Omental fat pad (tissue), 4 donors: Measurements from ENCODE around the gene OBSCN. TPM values are rescaled to one million over a fixed set of nuclear protein-coding genes. Genes with fewer than 3 reads are reported as not detected.

ENCODE experiments used
- ATAC-seq: fragments of 150-250 bp; one replicate; pipeline ENCODE4 v1.9.1; 2016; ENCODE audit warnings: mild to moderate bottlenecking, moderate library complexity; ENCODE audit not compliant: low FRiP score
- DNase-seq: peaks from one replicate; pipeline ENCODE4 v3.0.0-alpha.2; 2019; ENCODE audit warnings: low spot score
- CTCF ChIP-seq, 3 donors: fragments of 450-650 bp; IDR thresholded peaks; one replicate each; pipeline ENCODE4 v1.5.1; 2016 to 2017; ENCODE audit warnings: antibody characterized with exemption in 3 of 3, mild to moderate bottlenecking in 3 of 3, moderate library complexity in 2 of 3
- total RNA-seq, 4 donors: library from RNA; depleted of rRNA; stranded (reverse); fragments of >200 nt; gene quantifications; one replicate each; pipeline ENCODE4 v1.1.0, GENCODE V29; 2016

Gene OBSCN
- total RNA-seq, 4 donors from 2014 or later = 5.4 to 26.0 (median 9.7) TPM

- ATAC-seq = no peak
- no peak for TF ChIP-seq CTCF (IDR thresholded peaks at IDR 0.05)
- no peak for DNase-seq
These were observed 192.4 kb downstream of the OBSCN start for GRCh38 chr1:228400237-228400651.

GRCh38 chr1:228400692-228401454, 193.0 kb downstream of the OBSCN start:
- DNase-seq (no peak), ATAC-seq (no peak)
- TF ChIP-seq CTCF (IDR thresholded peaks at IDR 0.05) = no peak

- TF ChIP-seq CTCF (IDR thresholded peaks at IDR 0.05) = no peak
- ATAC-seq = no peak
- DNase-seq = no peak
These were observed 194.2 kb downstream of the OBSCN start for GRCh38 chr1:228401782-228402640.

GRCh38 chr1:228402641-228403025, 194.8 kb downstream of the OBSCN start:
- ATAC-seq = no peak
- DNase-seq = no peak
- TF ChIP-seq CTCF (IDR thresholded peaks at IDR 0.05) = no peak

- ATAC-seq (no peak), DNase-seq (no peak)
- no peak for TF ChIP-seq CTCF (IDR thresholded peaks at IDR 0.05)
These were observed 195.4 kb downstream of the OBSCN start for GRCh38 chr1:228403231-228403631.

GRCh38 chr1:228404107-228404720, 196.4 kb downstream of the OBSCN start:
- no peak for TF ChIP-seq CTCF (IDR thresholded peaks at IDR 0.05)
- DNase-seq (no peak), ATAC-seq (no peak)
